K562 (cell line): ENCODE data around the gene SDHAF1. TPM values are rescaled to one million over a fixed set of nuclear protein-coding genes. Genes with fewer than 3 reads are reported as not detected.

Experiments used
- ATAC-seq: fragments of 200-7000 bp; cut with Tn5 transposase; 3 replicates; pipeline ENCODE4 v1.9.1; 2020; ENCODE audit warnings: moderate library complexity
- BruUV-seq: library from RNA; stranded (reverse); fragments of 400-500 nt; replicated peaks from 2 replicates; lab custom pipeline; 2021; lab: Mats Ljungman, UMichigan
- CTCF ChIA-PET: fragments of 300-600 bp; formaldehyde crosslinking; extraction: SDS; loops from one replicate; lab custom pipeline; 2021; ENCODE audit warnings: low intra/inter-chr PET ratio; lab: Yijun Ruan, JAX
- POLR2A ChIA-PET: fragments of 300-600, 350-650 bp; sonication (Branson Sonifier 250); formaldehyde crosslinking; extraction: SDS; loops from one replicate; lab custom pipeline; 2021; ENCODE audit warnings: antibody characterized with exemption, inconsistent platforms; lab: Yijun Ruan, JAX
- DNase-seq, 4 experiments: peaks; one replicate each; pipeline versions ENCODE4 v3.0.0 to v3.0.0-alpha.2; 2011 to 2018; ENCODE audit warnings: low spot score in 3 of 4, mixed read lengths in 3 of 4; ENCODE audit errors: extremely low read depth in 1 of 4
- FAIRE-seq: peaks from 2 replicates; lab custom pipeline; 2011; peaks lifted over from hg19 to GRCh38; lab: Jason Lieb, UNC
- H2AFZ ChIP-seq: 2 replicates; pipeline ENCODE4 v1.6.0; 2011; ENCODE audit warnings: low read depth, low read length, control low read depth, inconsistent platforms
- H3K27ac ChIP-seq: fragments of 200-600 bp; 3 replicates; pipeline ENCODE4 v1.8.0; 2011; ENCODE audit warnings: low read depth, mild to moderate bottlenecking, control low read depth, inconsistent platforms, low read length, moderate library complexity, mixed read lengths; ENCODE audit errors: extremely low read depth
- H3K27me3 ChIP-seq, 2 experiments: fragments of 300-600 bp in 1 of 2; 2 replicates in 1 of 2; 3 replicates in 1 of 2; pipeline versions ENCODE4 v1.6.0 to v1.8.0; 2011; ENCODE audit warnings: inconsistent platforms in 2 of 2, low read length in 2 of 2, mild to moderate bottlenecking in 1 of 2, mixed read lengths in 1 of 2, moderate library complexity in 1 of 2; ENCODE audit not compliant: control insufficient read depth in 2 of 2, insufficient read depth in 2 of 2
- H3K36me3 ChIP-seq: fragments of 300-600 bp; 3 replicates; pipeline ENCODE4 v1.8.0; 2011; ENCODE audit warnings: mild to moderate bottlenecking, low read length, inconsistent platforms; ENCODE audit not compliant: control insufficient read depth, insufficient read depth
- H3K4me1 ChIP-seq, 2 experiments: fragments of 200-600 bp in 1 of 2; replicated peaks in 1 of 2; 2 replicates in 1 of 2; 3 replicates in 1 of 2; pipeline versions ENCODE4 v1.5.1 to v1.8.0; 2011; ENCODE audit warnings: inconsistent platforms in 2 of 2, low read length in 2 of 2, mild to moderate bottlenecking in 1 of 2, mixed read lengths in 1 of 2, moderate library complexity in 1 of 2; ENCODE audit not compliant: control insufficient read depth in 2 of 2, insufficient read depth in 2 of 2
- H3K4me2 ChIP-seq: 2 replicates; pipeline ENCODE4 v1.6.1; 2011; ENCODE audit warnings: low read length, control low read depth, inconsistent platforms, mixed read lengths; ENCODE audit not compliant: insufficient read depth
- H3K4me3 ChIP-seq: fragments of 200-600 bp; sonication (generic), shearing (Covaris generic); 2 replicates; pipeline ENCODE4 v1.5.1; 2016; ENCODE audit warnings: control low read depth, inconsistent platforms
- H3K79me2 ChIP-seq: fragments of 200-600 bp; 3 replicates; pipeline ENCODE4 v1.8.0; 2011; ENCODE audit warnings: low read length, inconsistent platforms; ENCODE audit not compliant: control insufficient read depth, insufficient read depth
- H3K9ac ChIP-seq, 2 experiments: 2 replicates each; pipeline versions ENCODE4 v1.6.0 to v1.6.1; 2011; ENCODE audit warnings: low read depth in 2 of 2, low read length in 2 of 2, control low read depth in 1 of 2, inconsistent platforms in 1 of 2, mild to moderate bottlenecking in 1 of 2, mixed read lengths in 1 of 2; ENCODE audit not compliant: insufficient read depth in 1 of 2
- H3K9me1 ChIP-seq: one replicate; pipeline ENCODE4 v1.6.0; 2011; ENCODE audit warnings: inconsistent platforms, mild to moderate bottlenecking, low read length, moderate library complexity; ENCODE audit not compliant: control insufficient read depth, insufficient read depth
- H3K9me3 ChIP-seq: replicated peaks from 2 replicates; pipeline ENCODE4 v1.5.1; 2011; ENCODE audit warnings: low read depth, low read length, inconsistent platforms; ENCODE audit not compliant: control insufficient read depth, insufficient read depth
- H4K20me1 ChIP-seq: replicated peaks from 2 replicates; pipeline ENCODE4 v1.6.1; 2011; ENCODE audit warnings: low read length, inconsistent platforms, mixed read lengths; ENCODE audit not compliant: control insufficient read depth, insufficient read depth
- CHD4 ChIP-seq: fragments of 200-600 bp; sonication (generic); IDR thresholded peaks from 3 replicates; pipeline ENCODE4 v1.6.1; 2012; ENCODE audit warnings: low read depth, mild to moderate bottlenecking, mixed read lengths, low read length, inconsistent platforms; ENCODE audit not compliant: insufficient read depth, insufficient replicate concordance, poor library complexity, severe bottlenecking
- EGR1 ChIP-seq: fragments of 450-650 bp; conservative IDR thresholded peaks from 2 replicates; pipeline ENCODE4 v1.6.1; 2017; ENCODE audit warnings: mild to moderate bottlenecking
- HDAC1 ChIP-seq, 2 experiments: fragments of 450-650 bp; IDR thresholded peaks; 2 replicates each; pipeline ENCODE4 v1.6.1; 2016 to 2017; ENCODE audit warnings: inconsistent platforms in 1 of 2, mild to moderate bottlenecking in 1 of 2, moderate library complexity in 1 of 2
- NRF1 ChIP-seq, 2 experiments: fragments of 450-650 bp; IDR thresholded peaks in 1 of 2; conservative IDR thresholded peaks in 1 of 2; 2 replicates each; pipeline ENCODE4 v1.6.1; 2014; ENCODE audit warnings: mild to moderate bottlenecking in 2 of 2
- WGBS: fragments of 100-300 bp; shearing (Covaris generic); methylation state at CpG from one replicate; pipeline ENCODE4 v1.1.6; 2016; ENCODE audit warnings: low coverage, mixed read lengths; ENCODE audit not compliant: insufficient coverage; ENCODE audit errors: missing lambda C conversion rate; 5-methylcytosine and 5-hydroxymethylcytosine counted together
- in situ Hi-C: fragments of 300-500 bp; cut with MboI; formaldehyde crosslinking; loops from 4 replicates; pipeline ENCODE4 v1.15.0; 2018; ENCODE audit warnings: inconsistent platforms, mixed read lengths
- intact Hi-C: fragments of 100-400 bp; cut with micrococcal nuclease; formaldehyde crosslinking; loops from 2 replicates; pipeline ENCODE4 v1.14.2; 2022
- polyA plus RNA-seq, 8 experiments: library from polyadenylated mRNA; depleted of rRNA in 4 of 8; stranded (reverse) in 5 of 8; unstranded in 3 of 8; fragments of >200 nt; fragmentation: Nextera tagmentation in 2 of 8; fragmentation: Illumina TruSeq in 1 of 8; extraction: Ambion mirVana in 2 of 8; extraction: Trizol in 1 of 8; gene quantifications; 2 replicates each; pipeline versions ENCODE4 v1.2.1 to v1.2.3, GENCODE V29; 2011 to 2014; ENCODE audit warnings: inconsistent platforms in 1 of 8, missing spikeins in 1 of 8
- total RNA-seq, 7 experiments: library from RNA; depleted of rRNA in 6 of 7; stranded (reverse); fragments of >200 nt in 6 of 7; fragmentation: Illumina TruSeq in 2 of 7; extraction: Trizol in 2 of 7; gene quantifications; 2 replicates each; pipeline versions ENCODE4 v1.2.1 to v1.2.3, GENCODE V29; 2011 to 2021; ENCODE audit warnings: low replicate concordance in 1 of 7
- TF ChIP-seq, protein P1 (sequence below), 3 experiments: fragments of 200-800 bp in 1 of 3; sonication (Bioruptor generic) in 1 of 3; sonication (generic) in 1 of 3; formaldehyde crosslinking in 1 of 3; IDR thresholded peaks; 2 replicates each; pipeline versions ENCODE4 v1.6.1 to v1.8.0; 2016 to 2022; ENCODE audit warnings: mild to moderate bottlenecking in 2 of 3, missing compliant biosample characterization in 2 of 3, missing genetic modification characterization in 2 of 3, missing genetic modification reagents in 1 of 3
- TF ChIP-seq, protein P2 (sequence below), 2 experiments: fragments of 450-650 bp; conservative IDR thresholded peaks; 2 replicates each; pipeline ENCODE4 v1.6.1; 2017; ENCODE audit warnings: mild to moderate bottlenecking in 2 of 2, moderate library complexity in 2 of 2
- TF ChIP-seq, protein P3 (sequence below): fragments of 200-800 bp; sonication (Bioruptor generic); IDR thresholded peaks from 2 replicates; pipeline ENCODE4 v1.6.1; 2017; ENCODE audit warnings: missing genetic modification characterization, missing compliant biosample characterization

The SDHAF1 gene
- total and polyA plus RNA-seq, 9 of the 15 experiments (the other 6 are each of a cell fraction or from before 2014, with no cell fraction given) = 0.42 to 55.7 (median 18.8) TPM

DNA sequence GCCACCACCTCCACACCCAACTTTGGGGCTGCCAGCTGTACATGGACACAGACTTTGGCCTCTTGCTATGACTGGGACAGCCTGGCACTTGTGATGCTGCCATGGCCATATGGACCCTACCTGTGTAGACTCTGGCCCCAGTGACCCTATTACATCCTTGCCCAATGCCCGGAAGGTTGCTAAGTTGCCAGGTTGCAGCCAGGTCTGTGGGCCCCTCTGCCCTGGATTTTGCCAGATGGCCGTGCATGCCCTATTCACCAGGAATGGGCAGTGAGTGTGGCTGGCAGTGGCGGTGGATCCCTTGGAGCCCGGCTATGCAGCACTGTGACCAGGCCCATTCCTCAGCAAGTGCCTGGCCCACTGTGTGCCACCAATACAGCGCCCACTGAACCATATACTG lies 8.9 kb upstream of the SDHAF1 start (continued):
- TF ChIP-seq, protein P1, sequence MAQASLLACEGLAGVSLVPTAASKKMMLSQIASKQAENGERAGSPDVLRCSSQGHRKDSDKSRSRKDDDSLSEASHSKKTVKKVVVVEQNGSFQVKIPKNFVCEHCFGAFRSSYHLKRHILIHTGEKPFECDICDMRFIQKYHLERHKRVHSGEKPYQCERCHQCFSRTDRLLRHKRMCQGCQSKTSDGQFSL (CRISPR knock-in tag; IDR thresholded peaks at IDR 0.05) = no peak
- TF ChIP-seq, protein P1 (tag; IDR thresholded peaks at IDR 0.05) = no peak
- TF ChIP-seq, all 486 proteins: peak for 0

DNA sequence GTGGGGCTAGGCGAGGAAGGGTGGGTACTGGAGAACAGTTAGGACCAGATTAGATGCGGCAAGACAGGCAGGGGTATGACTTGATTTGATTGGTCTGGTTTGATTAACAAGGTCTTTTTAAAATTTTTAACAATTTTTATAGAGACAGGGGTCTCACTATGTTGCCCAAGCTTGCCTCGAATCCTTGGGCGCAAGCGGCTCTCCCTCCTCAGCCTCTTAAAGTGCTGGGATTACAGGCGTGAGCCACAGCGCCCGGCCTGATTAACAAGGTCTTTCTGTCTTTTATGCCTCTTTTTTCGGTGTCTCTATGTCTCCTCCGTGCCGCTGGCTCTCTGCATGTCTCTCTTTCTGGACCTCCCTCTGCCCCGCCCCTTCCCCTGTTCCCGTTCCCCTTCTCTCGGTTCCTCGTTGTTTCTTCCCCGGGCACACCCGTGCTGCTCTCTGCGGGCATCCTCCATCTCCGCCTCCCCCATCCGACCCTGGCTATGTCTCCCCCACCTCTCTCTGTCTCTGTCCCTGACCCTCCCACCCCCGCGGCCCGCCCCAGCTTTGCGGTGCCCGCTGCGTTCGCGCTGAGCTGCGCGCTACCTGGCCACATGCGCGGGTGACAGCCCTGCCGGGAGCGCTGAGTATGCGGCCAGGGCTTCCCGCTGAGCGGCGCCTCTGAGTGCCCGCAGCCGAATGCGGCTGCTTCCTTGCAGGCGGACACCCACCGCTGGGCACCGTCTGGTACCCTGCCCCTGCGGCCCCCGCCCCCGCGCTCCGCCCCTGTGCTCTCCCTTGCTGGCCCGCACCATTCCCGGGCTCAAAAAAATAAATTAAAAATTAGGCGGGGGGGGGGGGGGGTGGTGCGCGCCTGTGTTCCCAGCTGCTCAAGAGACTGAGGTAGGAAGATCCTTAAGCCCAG lies 8.1 kb upstream of the SDHAF1 start:
- no peak for FAIRE-seq
- no peak overlapping the region for H3K4me2 ChIP-seq
- DNase-seq = peak in 2 of 4 experiments; percentile 30 to 33
- TF ChIP-seq, protein P2, sequence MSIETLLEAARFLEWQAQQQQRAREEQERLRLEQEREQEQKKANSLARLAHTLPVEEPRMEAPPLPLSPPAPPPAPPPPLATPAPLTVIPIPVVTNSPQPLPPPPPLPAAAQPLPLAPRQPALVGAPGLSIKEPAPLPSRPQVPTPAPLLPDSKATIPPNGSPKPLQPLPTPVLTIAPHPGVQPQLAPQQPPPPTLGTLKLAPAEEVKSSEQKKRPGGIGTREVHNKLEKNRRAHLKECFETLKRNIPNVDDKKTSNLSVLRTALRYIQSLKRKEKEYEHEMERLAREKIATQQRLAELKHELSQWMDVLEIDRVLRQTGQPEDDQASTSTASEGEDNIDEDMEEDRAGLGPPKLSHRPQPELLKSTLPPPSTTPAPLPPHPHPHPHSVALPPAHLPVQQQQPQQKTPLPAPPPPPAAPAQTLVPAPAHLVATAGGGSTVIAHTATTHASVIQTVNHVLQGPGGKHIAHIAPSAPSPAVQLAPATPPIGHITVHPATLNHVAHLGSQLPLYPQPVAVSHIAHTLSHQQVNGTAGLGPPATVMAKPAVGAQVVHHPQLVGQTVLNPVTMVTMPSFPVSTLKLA (conservative IDR thresholded peaks at IDR 0.05) = no peak
- TF ChIP-seq CHD4 (no peak), HDAC1 (IDR thresholded peaks at IDR 0.05) (0 out of 4 replicates have a peak, but pooled peaks of 1 of the 2 experiments have one; percentile 21), NRF1 (conservative IDR thresholded peaks at IDR 0.05 in 1 of 2, IDR thresholded peaks at IDR 0.05 in 1 of 2) (peak; percentile 41 to 51; a peak in 3 of 4 replicates), EGR1 (peak; percentile 16; the same call in 1 of the 2 replicates)
- TF ChIP-seq, protein P3, sequence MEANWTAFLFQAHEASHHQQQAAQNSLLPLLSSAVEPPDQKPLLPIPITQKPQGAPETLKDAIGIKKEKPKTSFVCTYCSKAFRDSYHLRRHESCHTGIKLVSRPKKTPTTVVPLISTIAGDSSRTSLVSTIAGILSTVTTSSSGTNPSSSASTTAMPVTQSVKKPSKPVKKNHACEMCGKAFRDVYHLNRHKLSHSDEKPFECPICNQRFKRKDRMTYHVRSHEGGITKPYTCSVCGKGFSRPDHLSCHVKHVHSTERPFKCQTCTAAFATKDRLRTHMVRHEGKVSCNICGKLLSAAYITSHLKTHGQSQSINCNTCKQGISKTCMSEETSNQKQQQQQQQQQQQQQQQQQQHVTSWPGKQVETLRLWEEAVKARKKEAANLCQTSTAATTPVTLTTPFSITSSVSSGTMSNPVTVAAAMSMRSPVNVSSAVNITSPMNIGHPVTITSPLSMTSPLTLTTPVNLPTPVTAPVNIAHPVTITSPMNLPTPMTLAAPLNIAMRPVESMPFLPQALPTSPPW (CRISPR knock-in tag) = 0 out of 2 replicates have a peak, but pooled peaks have one; percentile 44
- WGBS = 21% methylated on average over 48 of the region's 54 CpGs
- peak overlapping the region; percentile 22; the same call in 1 of the 2 replicates for H3K4me3 ChIP-seq
- CTCF ChIA-PET = no interaction called here
- H3K36me3 ChIP-seq = no peaks in the 10 kb centered on the region
- POLR2A ChIA-PET = no interaction called here
- no peak overlapping the region for H3K27ac ChIP-seq
- peak overlapping the region in 1 of 2 experiments; percentile 78; a peak in 2 of 4 replicates for H3K9ac ChIP-seq
- intact Hi-C loops = no loop called here
- no peaks in the 10 kb centered on the region for H4K20me1 ChIP-seq
- no TSS peak for BruUV-seq
- in situ Hi-C loops = no loop called here
- H3K4me1 ChIP-seq = peaks cover 0 to 12% of the 10 kb centered on the region in 2 experiments; a peak in 2 of 5 replicates
- no peaks in the 10 kb centered on the region for H3K79me2 ChIP-seq
- H3K9me3 ChIP-seq = peaks cover 3% of the 10 kb centered on the region
- H3K27me3 ChIP-seq = peaks cover 10 to 42% of the 10 kb centered on the region in 2 experiments; a peak in 4 of 5 replicates
- ATAC-seq = peak; percentile 78
- no peaks in the 10 kb centered on the region for H3K9me1 ChIP-seq
- no peak overlapping the region for H2AFZ ChIP-seq
